ENCODE data around the gene FIZ1.

Gene FIZ1

DNA sequence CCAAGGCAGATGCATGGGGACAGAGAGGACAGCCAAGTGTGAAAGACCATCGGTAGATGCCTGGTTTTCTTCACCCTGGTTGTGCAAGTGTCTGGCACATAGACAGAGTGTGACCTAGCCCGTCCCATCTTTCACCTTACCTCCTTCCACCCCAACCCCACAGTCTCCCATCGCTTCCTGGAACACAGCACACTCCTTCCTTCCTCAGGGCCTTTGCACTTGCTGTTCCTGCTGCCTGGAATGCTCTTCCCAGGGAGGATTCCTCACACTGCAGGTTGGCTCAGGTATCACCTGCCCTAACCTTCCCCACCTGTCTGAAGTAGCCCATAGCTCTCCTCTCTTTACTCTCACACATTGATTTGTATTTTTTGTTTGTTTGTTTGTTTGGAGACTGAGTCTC lies 3.0 kb downstream of the FIZ1 start:
- Histone ChIP-seq H3K36me3 (ENCODE audit: control insufficient read depth, insufficient read depth, low read length) (peaks cover 17% of the 10 kb centered on the region), H3K4me1 (ENCODE audit: control insufficient read depth, insufficient read depth, low read length) (peaks cover 12% of the 10 kb centered on the region), H3K9me3 (ENCODE audit: control insufficient read depth, low read length) (no peaks in the 10 kb centered on the region), H3K27me3 (ENCODE audit: control insufficient read depth, insufficient read depth, low read length, poor library complexity, severe bottlenecking) (no peaks in the 10 kb centered on the region), H3K27ac (ENCODE audit: insufficient read depth, low read depth, low read length, poor library complexity, severe bottlenecking) (no peak overlapping the region), H3K4me3 (ENCODE audit: insufficient read depth, low read depth, low read length) (no peak overlapping the region)
- 92 to 94% methylated on average over 3 of the region's 3 CpGs for WGBS, 2 experiments

DNA sequence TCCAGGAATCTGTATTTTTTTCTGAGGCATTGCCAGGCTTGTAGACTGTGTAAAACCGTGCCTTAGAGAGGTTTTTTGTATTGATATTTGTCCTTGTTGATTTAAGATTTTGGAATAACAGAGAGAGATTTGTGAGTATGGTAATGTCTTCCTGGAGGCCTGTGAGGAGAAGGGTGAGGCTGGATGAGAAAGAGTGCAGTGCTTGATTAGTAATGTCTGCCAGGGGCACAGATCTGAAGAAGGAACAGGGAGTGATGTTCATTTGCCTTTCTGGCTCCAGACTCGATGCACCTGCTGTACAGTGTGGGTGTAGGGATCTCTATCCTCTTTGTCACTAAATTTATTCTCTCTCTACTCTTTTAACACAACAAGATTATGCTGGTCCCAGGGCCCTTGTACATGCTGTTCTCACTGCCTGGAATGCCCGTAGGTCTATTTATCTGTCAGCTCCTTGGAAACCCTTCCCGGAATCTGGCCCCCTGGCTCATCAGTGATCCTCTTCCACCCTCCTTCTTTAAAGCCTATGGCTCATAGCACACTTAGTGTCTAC lies 4.2 kb downstream of the FIZ1 start:
- no peak overlapping the region for H3K4me3 ChIP-seq (ENCODE audit: insufficient read depth, low read depth, low read length)
- H3K4me1 ChIP-seq (ENCODE audit: control insufficient read depth, insufficient read depth, low read length): peaks cover 12% of the 10 kb centered on the region
- H3K9me3 ChIP-seq (ENCODE audit: control insufficient read depth, low read length): no peaks in the 10 kb centered on the region
- no peaks in the 10 kb centered on the region for H3K27me3 ChIP-seq (ENCODE audit: control insufficient read depth, insufficient read depth, low read length, poor library complexity, severe bottlenecking)
- H3K27ac ChIP-seq (ENCODE audit: insufficient read depth, low read depth, low read length, poor library complexity, severe bottlenecking): no peak overlapping the region
- peaks cover 17% of the 10 kb centered on the region for H3K36me3 ChIP-seq (ENCODE audit: control insufficient read depth, insufficient read depth, low read length)
- 96 to 97% methylated on average over 4 of the region's 4 CpGs for WGBS, 2 experiments

DNA sequence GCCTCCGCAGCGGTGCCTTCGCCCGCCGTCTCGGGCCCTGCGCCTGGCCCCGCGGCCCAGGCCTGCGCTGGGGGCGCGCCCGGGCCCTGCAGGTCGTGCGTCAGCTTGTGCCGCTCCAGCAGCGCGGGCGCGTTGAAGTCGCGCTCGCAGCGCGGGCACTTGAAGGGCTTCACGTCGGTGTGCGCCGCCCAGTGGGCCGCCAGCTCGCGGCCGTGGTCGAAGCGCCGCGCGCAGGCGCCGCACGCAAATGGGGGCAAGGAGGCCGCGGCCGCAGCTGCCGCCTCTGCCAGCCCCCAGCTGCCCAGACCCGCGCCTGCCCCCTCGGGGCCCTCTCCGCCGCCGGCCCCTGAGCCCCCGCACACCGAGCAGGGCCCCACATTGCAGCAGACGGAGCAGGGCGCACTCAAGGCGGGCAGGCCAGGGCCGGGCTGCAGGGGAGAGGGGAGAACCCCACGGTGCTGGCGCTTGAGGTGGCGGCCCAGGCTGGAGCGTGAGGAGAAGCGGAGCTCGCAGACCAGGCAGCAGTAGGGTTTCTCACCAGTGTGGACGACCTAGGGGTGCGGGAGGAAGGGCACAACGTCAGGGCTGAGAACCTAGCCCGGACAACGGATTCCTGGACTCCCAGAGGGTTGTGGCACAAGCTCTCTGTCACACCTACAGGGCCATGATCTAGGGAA lies 6.1 kb downstream of the FIZ1 start:
- H3K27me3 ChIP-seq (ENCODE audit: control insufficient read depth, insufficient read depth, low read length, poor library complexity, severe bottlenecking): no peaks in the 10 kb centered on the region
- WGBS, 2 experiments: 96 to 97% methylated on average over 68 of the region's 68 CpGs
- H3K9me3 ChIP-seq (ENCODE audit: control insufficient read depth, low read length): no peaks in the 10 kb centered on the region
- H3K36me3 ChIP-seq (ENCODE audit: control insufficient read depth, insufficient read depth, low read length): peaks cover 17% of the 10 kb centered on the region
- H3K4me1 ChIP-seq (ENCODE audit: control insufficient read depth, insufficient read depth, low read length): peaks cover 17% of the 10 kb centered on the region
- H3K4me3 ChIP-seq (ENCODE audit: insufficient read depth, low read depth, low read length): no peak overlapping the region
- H3K27ac ChIP-seq (ENCODE audit: insufficient read depth, low read depth, low read length, poor library complexity, severe bottlenecking): no peak overlapping the region

DNA sequence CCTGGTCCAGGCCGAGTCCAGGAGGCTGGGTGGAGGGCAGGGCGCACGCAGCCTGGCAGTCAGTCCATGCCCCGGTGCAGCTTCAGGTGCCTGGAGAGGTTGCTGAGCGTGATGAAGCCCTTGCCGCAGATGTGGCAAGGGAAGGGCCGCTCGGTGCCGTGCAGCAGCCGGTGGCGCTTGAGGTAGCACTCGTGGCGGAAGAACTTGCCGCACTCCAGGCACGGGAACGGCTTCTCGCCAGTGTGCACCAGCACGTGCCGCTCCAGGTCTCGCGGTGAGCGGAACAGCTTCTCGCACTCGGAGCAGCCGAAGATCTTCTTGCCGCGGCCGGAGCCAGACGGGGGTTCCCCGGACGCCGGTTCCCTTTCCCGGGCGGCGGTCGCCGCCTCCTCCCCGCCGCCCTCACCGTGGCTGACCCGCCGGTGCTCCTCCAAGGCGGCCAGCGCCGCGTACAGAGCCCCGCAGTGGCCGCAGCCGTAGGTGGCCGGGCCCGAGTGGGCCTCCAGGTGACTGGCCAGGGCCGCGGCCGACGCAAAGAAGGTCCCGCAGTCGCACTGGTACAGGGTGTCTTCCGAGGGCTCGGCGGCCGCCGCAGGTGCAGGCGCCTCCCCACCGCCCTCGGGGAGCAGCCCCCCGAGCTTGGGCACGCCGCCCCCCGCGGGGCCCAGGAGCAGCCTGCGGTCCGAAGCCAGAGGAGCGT lies 6.8 kb downstream of the FIZ1 start:
- WGBS, 2 experiments: 97% methylated on average over 73 of the region's 73 CpGs
- peaks cover 10% of the 10 kb centered on the region for H3K4me1 ChIP-seq (ENCODE audit: control insufficient read depth, insufficient read depth, low read length)
- no peaks in the 10 kb centered on the region for H3K27me3 ChIP-seq (ENCODE audit: control insufficient read depth, insufficient read depth, low read length, poor library complexity, severe bottlenecking)
- H3K4me3 ChIP-seq (ENCODE audit: insufficient read depth, low read depth, low read length): no peak overlapping the region
- H3K27ac ChIP-seq (ENCODE audit: insufficient read depth, low read depth, low read length, poor library complexity, severe bottlenecking): no peak overlapping the region
- H3K9me3 ChIP-seq (ENCODE audit: control insufficient read depth, low read length): no peaks in the 10 kb centered on the region
- peaks cover 17% of the 10 kb centered on the region for H3K36me3 ChIP-seq (ENCODE audit: control insufficient read depth, insufficient read depth, low read length)

DNA sequence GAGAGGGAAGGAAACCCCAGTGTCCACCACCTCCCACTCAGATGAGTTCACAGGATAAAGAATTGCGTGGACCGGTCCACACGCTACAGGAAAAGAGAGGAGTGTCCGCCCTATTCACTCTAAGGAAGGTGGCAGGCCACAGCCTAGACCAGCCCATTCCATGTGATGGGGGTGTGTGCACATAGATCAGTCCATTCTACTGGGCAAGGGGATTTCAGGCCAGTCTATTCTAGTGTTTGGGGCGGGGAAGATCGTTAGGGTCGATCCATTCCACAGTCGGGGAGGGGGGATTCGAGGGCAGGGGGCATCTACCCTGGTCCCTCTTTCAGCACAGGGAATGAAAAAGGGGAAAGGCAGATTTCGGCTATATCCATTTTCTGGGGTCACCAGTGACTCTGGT lies 7.8 kb downstream of the FIZ1 start:
- H3K36me3 ChIP-seq (ENCODE audit: control insufficient read depth, insufficient read depth, low read length): peaks cover 17% of the 10 kb centered on the region
- no peak overlapping the region for H3K4me3 ChIP-seq (ENCODE audit: insufficient read depth, low read depth, low read length)
- H3K27me3 ChIP-seq (ENCODE audit: control insufficient read depth, insufficient read depth, low read length, poor library complexity, severe bottlenecking): no peaks in the 10 kb centered on the region
- 87 to 91% methylated on average over 10 of the region's 10 CpGs for WGBS, 2 experiments
- no peak overlapping the region for H3K27ac ChIP-seq (ENCODE audit: insufficient read depth, low read depth, low read length, poor library complexity, severe bottlenecking)
- H3K4me1 ChIP-seq (ENCODE audit: control insufficient read depth, insufficient read depth, low read length): peaks cover 9% of the 10 kb centered on the region
- H3K9me3 ChIP-seq (ENCODE audit: control insufficient read depth, low read length): no peaks in the 10 kb centered on the region

DNA sequence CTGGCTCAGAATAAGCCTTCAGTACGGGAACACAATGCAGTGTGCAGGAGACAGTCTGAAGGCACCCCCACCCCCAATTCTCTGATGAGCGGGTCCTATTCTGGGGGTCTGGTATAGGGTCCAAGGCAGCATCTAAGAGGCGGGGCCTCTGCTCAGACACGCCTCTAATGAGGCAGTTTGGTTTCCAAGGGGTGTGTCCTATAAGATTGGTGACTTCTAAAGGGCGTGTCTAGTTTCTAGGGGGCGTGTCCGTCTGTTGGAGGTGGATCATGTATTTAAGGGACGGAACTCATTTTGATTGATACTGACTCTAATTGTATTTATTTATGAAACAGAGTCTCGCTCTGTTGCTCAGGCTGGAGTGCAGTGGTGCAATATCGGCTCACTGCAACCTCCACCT lies 8.7 kb downstream of the FIZ1 start:
- 91% methylated on average over 10 of the region's 10 CpGs for WGBS, 2 experiments
- Histone ChIP-seq H3K36me3 (ENCODE audit: control insufficient read depth, insufficient read depth, low read length) (peaks cover 13% of the 10 kb centered on the region), H3K27me3 (ENCODE audit: control insufficient read depth, insufficient read depth, low read length, poor library complexity, severe bottlenecking) (no peaks in the 10 kb centered on the region), H3K4me1 (ENCODE audit: control insufficient read depth, insufficient read depth, low read length) (peaks cover 9% of the 10 kb centered on the region), H3K27ac (ENCODE audit: insufficient read depth, low read depth, low read length, poor library complexity, severe bottlenecking) (no peak overlapping the region), H3K9me3 (ENCODE audit: control insufficient read depth, low read length) (no peaks in the 10 kb centered on the region), H3K4me3 (ENCODE audit: insufficient read depth, low read depth, low read length) (no peak overlapping the region)

DNA sequence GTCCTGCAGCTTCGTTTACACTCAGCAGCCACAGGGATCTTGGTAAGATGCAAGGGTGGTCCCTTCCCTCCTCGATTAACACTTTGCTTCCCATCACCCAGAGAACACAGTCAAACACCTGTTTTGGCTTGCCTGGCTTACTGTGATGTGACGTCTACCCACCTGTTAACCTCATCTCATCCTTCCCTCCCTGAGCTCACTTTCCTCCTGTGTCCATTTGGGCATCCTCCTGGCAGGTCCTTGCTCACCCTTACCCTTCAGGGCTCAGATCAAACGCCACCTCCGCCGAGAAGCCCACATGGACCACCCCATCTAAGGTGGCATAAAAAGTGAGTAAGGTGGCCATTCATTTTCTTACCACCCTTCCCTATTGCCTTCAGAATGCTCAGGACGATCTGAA lies 9.2 kb downstream of the FIZ1 start:
- Histone ChIP-seq H3K36me3 (ENCODE audit: control insufficient read depth, insufficient read depth, low read length) (peaks cover 8% of the 10 kb centered on the region), H3K27me3 (ENCODE audit: control insufficient read depth, insufficient read depth, low read length, poor library complexity, severe bottlenecking) (no peaks in the 10 kb centered on the region), H3K27ac (ENCODE audit: insufficient read depth, low read depth, low read length, poor library complexity, severe bottlenecking) (no peak overlapping the region), H3K9me3 (ENCODE audit: control insufficient read depth, low read length) (no peaks in the 10 kb centered on the region), H3K4me3 (ENCODE audit: insufficient read depth, low read depth, low read length) (no peak overlapping the region), H3K4me1 (ENCODE audit: control insufficient read depth, insufficient read depth, low read length) (peaks cover 13% of the 10 kb centered on the region)
- WGBS, 2 experiments: 60 to 67% methylated on average over 7 of the region's 7 CpGs

DNA sequence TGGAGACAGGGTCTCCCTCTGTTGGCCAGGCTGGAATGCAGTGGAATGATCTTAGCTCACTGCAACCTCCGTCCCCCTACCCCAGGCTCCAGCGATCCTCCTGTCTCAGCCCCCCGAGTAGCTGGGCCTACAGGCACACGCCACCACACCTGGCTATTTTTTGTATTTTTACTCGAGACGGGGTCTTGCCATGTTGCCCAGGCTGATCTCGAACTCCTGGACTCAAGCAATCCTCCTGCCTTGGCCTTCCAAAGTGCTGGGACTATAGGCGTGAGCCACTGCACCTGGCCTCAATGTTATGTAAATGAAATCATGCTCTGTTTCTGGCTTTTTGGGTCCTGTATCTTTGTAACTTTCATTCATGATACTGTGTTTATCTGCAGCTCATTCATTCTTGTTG lies 10.6 kb downstream of the FIZ1 start:
- Histone ChIP-seq H3K4me3 (ENCODE audit: insufficient read depth, low read depth, low read length) (no peak overlapping the region), H3K27me3 (ENCODE audit: control insufficient read depth, insufficient read depth, low read length, poor library complexity, severe bottlenecking) (no peaks in the 10 kb centered on the region), H3K36me3 (ENCODE audit: control insufficient read depth, insufficient read depth, low read length) (peaks cover 3% of the 10 kb centered on the region), H3K4me1 (ENCODE audit: control insufficient read depth, insufficient read depth, low read length) (peaks cover 13% of the 10 kb centered on the region), H3K27ac (ENCODE audit: insufficient read depth, low read depth, low read length, poor library complexity, severe bottlenecking) (no peak overlapping the region), H3K9me3 (ENCODE audit: control insufficient read depth, low read length) (no peaks in the 10 kb centered on the region)
- 87 to 92% methylated on average over 8 of the region's 8 CpGs for WGBS, 2 experiments

DNA sequence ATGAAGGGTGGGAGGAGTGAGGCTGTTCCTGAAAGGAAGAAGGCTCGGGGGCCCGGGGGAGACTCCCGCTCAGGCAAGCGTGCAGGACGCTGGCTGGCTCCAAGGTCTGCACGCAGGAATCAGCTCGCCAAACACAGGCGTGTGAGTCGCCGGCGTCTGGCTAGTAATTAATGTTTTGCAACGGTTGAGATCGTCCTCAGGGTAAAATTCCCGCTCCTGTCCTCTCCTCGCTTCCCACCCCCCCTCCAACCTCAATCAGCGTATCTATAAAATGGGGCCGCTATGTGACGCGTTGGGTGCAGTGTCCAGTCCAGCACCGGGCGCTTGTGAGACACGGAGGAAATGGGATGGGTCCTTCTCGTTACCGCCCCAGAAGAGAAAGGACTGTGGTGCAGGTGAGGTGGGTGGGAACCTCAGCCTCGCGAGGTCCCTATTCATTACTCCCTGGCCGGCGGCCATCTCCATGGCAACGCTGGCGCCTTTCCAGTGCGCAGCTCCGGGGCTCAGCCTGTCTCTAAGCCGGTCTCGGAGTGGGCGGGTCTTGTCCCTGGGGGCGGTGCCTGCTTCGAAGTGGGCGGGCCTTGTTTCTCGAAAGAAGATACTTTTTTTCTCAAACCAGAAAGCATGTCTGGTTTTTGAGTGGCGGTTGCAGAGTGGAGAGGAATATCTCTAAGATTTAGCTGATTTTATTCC lies 12.2 kb downstream of the FIZ1 start:
- Histone ChIP-seq H3K27ac (ENCODE audit: insufficient read depth, low read depth, low read length, poor library complexity, severe bottlenecking) (peak overlapping the region; percentile 92), H3K4me1 (ENCODE audit: control insufficient read depth, insufficient read depth, low read length) (peaks cover 13% of the 10 kb centered on the region), H3K27me3 (ENCODE audit: control insufficient read depth, insufficient read depth, low read length, poor library complexity, severe bottlenecking) (peaks cover 1% of the 10 kb centered on the region), H3K36me3 (ENCODE audit: control insufficient read depth, insufficient read depth, low read length) (peaks cover 3% of the 10 kb centered on the region), H3K4me3 (ENCODE audit: insufficient read depth, low read depth, low read length) (peak overlapping the region; percentile 48), H3K9me3 (ENCODE audit: control insufficient read depth, low read length) (no peaks in the 10 kb centered on the region)
- 1 to 2% methylated on average over 40 of the region's 40 CpGs for WGBS, 2 experiments
